ENCODE results near the gene SRRM2.

DNA sequence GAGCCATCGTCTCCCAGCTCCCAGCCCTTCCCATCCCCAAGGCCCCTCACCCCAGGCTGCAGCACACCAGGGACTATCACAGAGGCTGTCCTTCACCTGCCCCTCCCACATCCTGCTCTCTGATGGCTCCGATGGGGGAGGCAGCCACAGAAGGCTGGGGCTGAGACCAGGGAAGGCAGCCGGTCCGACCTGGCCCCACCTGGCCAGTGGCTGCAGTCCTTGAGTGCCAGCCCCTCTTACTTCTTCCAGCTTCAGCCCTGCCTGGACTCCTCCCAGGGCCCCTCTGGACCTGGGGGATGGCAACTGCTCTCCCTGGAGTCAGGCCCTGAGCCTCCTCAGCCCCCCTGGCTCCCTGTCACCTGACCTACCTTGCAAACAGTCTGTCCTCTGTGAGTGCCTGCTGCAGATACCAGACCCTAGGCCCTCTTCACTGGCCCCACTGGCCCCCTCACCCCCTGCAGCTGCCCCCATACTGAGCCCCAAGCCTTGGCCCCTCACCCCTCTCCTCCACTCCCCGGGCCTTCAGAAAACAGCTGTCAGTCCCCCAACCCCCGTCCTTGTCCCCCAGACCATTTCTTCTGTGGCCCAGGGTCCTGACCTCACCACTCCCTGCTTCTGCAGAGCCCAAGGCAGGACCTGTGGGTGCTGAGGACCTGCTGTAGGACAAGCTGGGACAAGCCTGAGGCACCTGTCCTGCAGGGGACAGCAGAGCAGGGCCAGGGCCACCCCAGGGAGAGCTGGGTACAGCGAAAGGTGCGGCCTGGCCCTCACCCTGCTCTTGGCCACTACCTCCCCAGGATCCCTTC is 12.6 kb upstream of the SRRM2 start:
- TF ChIP-seq, protein P1, sequence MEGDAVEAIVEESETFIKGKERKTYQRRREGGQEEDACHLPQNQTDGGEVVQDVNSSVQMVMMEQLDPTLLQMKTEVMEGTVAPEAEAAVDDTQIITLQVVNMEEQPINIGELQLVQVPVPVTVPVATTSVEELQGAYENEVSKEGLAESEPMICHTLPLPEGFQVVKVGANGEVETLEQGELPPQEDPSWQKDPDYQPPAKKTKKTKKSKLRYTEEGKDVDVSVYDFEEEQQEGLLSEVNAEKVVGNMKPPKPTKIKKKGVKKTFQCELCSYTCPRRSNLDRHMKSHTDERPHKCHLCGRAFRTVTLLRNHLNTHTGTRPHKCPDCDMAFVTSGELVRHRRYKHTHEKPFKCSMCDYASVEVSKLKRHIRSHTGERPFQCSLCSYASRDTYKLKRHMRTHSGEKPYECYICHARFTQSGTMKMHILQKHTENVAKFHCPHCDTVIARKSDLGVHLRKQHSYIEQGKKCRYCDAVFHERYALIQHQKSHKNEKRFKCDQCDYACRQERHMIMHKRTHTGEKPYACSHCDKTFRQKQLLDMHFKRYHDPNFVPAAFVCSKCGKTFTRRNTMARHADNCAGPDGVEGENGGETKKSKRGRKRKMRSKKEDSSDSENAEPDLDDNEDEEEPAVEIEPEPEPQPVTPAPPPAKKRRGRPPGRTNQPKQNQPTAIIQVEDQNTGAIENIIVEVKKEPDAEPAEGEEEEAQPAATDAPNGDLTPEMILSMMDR (conservative IDR thresholded peaks at IDR 0.05; ENCODE audit: low read length), result no peak
- TF ChIP-seq EZH2phosphoT487 (IDR thresholded peaks at IDR 0.05; ENCODE audit: borderline replicate concordance), result no peak
